NCI-H1436 treated with DMSO at 0.1 percent for 48 hours (cell line): Measurements from ENCODE around the gene CHMP3.
"Not testable (repeated sequence)": the region's sequence is repeated elsewhere in the genome, so short reads cannot be mapped to it uniquely, and the experiment has no call there.

Experiments used
- DNase-seq: peaks from one replicate; lab custom pipeline; 2025; lab: John Stamatoyannopoulos, UW

CHMP3 gene

GRCh38 chr2:86549440-86549839, 13.8 kb downstream of the CHMP3 start:
- not testable (repeated sequence) for DNase-seq

GRCh38 chr2:86548913-86549396, 14.3 kb downstream of the CHMP3 start:
- not testable (repeated sequence) for DNase-seq

GRCh38 chr2:86548165-86548912, 14.9 kb downstream of the CHMP3 start:
- DNase-seq: not testable (repeated sequence)

- DNase-seq: not testable (repeated sequence)
These were observed 17.8 kb downstream of the CHMP3 start for GRCh38 chr2:86545296-86545924.

- not testable (repeated sequence) for DNase-seq
These were observed 18.8 kb downstream of the CHMP3 start for GRCh38 chr2:86544278-86545099.

DNA sequence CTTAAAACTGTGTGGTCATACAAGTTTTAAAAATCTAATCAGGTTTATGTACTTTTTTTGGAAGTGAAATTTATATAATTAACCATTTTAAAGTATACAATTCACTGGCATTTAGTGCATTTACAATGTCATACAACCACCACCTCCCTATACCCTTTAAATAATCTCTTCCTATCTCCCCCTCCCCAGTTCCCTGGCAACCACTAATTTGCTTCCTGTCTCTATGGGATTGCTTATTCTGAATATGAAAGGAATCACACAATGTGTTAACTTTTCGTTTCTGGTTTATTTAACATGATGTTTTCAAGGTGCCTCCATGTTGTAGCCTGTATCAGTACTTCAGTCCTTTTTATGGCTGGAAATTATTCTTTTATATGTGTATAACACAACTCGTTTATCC, 19.4 kb downstream of the CHMP3 start:
- DNase-seq: no peak

GRCh38 chr2:86543335-86543734, 19.9 kb downstream of the CHMP3 start:
- no peak for DNase-seq

DNA sequence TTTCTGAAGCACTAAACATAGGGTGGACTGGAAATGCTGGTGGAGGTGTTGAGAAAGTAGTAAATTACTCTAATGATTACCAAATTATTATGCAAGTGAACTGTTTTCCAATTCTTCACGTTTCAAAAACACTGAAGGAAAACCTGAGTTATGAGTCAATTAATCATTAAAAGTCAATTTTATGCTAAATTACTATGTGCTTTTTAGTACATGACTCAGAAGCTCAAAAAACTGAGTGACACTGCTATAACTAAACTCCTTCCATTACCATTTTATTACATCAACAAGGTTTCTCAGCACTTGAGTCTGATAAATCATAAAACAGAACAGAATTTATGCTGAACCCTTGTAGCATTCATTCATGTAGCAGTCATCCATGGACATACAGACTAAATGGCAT, 20.4 kb downstream of the CHMP3 start:
- DNase-seq: no peak

GRCh38 chr2:86541334-86541733, 21.9 kb downstream of the CHMP3 start:
- DNase-seq: no peak

DNA sequence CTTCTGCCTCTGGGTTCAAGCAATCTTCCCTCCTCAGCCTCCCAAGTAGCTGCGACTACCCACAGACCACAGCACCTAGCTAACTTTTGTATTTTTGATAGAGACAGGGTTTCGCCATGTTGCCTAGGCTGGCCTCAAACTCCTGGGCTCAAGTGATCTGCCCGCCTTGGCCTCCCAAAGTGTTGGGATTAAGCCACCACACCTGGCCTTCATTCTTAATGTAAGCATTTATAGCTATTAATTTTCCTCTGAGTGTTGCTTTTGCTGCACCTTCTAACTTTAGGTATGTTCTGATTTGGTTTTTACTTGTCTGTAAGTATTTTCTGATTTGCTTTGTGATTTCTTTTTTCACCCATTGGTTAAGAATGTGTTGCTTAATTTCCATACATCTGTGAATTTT, 29.7 kb downstream of the CHMP3 start:
- DNase-seq: no peak

DNA sequence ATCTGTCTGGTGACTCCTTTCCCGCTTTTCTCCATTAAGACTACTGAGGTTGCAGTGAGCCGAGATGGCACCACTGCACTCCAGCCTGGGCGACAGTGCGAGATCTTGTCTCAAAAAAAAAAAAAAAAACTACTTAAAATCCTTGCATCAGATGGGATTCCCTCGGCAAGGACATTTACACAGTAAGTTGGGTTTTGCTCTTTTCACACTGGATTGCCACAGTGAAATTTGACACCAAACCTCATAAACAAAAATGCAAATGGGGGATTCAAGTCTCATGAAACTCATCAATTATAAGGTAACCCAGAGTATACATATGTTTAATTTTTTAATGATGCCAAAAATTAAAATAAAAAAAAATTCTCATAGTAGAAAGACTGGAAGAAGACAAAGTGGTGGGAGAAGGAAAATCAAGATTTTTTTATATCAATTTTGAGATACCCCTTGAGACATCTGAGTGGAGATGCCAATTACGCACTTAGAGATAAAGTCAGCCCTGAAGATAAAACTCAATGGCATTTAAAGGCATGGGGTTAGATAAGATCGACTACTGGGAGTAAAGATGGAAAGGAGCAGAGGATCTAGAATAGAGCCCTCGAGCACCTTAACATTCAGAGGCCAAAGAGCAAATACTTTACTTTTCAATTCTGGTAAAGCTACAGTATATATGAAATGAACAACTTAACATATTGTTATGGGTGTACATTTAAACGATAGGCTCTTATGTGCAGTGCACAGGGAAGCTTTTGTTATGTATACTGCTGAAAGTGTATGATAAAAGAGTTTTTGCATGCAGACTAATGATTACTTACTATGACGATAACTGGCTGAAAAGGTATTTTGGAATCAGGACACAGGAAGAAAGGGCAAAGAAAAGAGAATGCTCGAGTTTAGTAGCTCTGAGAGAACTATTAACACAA, 37.6 kb downstream of the CHMP3 start:
- no peak for DNase-seq

- DNase-seq: no peak
These were observed 39.8 kb downstream of the CHMP3 start for GRCh38 chr2:86523491-86523890.

GRCh38 chr2:86522711-86523110, 40.5 kb downstream of the CHMP3 start:
- no peak for DNase-seq

DNA sequence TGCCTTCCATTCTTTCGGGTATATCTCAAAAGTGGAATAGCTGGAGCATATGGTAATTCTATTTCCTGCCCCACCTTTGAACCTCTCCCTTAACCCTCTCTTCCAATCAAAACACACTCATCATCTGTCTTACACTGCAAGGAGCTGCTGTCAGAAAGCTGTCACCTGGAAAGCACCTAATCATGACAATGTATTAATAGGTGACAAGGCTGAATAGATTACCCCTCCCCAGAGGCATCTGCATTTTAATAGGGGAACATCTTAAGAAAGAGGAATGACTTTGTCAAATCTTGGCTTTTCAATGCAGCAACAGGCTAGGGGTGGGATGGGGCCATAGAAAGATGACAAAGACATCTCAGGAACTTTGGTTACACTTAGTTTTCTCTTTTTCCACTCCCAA, 41.3 kb downstream of the CHMP3 start:
- DNase-seq: no peak

DNA sequence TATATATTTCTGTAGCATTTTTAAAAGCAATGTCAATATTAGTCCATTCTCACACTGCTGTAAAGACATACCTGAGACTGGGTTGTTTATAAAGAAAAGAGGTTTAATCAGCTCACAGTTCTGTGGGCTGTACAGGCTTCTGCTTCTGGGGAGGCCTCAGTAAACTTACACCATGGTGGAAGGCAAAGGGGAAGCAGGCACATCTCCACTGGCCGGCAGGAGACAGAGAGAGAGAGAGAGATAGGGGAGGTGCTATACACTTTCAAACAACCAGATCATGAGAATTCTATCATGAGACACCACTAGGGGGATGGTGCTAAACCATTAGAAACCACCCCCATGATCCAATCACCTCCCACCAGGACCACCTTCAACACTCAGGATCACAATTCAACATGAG, 43.1 kb downstream of the CHMP3 start:
- no peak for DNase-seq

DNA sequence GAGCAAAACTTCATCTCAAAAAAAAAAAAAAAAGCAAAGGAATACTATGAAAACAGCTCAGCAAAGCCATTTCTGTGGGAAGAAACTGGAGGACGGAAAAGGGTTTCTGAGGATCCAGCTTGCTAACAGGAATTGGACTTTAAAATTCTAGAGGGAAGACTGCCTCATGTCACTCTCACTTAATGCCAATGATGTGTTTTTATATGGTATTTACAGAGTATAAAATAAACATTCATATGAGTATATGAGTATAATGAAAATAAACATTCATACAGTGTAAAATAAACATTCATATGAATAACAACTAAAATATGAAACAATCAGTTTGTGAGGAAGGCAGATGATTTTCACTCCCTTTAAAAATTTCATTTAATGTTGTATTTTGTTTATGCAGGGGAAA, 43.9 kb downstream of the CHMP3 start:
- DNase-seq: no peak

GRCh38 chr2:86518481-86518880, 44.8 kb downstream of the CHMP3 start:
- DNase-seq: no peak

DNA sequence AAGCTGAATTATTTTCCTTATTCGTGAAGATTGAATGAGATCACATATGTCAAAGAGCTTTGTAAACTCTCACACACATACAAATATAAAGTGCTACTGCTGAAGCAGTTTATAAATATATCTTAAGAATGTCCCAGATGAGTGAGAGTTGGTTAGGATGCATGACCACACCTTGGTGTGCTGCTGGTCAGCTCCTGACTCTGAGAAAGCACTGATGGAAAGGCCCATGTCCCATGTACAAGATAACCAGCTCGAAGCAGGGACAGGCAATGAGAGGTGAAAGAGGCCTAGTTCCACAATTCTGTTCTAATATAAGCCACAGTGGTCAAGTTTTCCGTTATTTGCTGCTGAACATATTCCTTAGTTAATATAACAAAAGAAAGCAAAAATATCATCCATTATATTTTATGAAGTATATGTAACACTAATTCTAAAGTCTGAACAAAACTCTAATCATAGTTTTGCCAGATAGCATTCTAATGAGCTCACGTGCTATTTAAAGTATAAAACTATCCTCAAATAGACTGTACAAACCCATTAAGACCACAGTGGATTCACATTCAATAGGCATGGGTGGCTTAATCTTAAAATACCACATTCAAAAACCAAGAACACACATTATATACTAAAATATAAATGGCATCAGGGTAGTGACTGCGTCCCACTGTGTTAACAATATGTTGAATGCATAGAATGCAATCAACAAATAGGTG, 49.1 kb downstream of the CHMP3 start:
- no peak for DNase-seq

DNA sequence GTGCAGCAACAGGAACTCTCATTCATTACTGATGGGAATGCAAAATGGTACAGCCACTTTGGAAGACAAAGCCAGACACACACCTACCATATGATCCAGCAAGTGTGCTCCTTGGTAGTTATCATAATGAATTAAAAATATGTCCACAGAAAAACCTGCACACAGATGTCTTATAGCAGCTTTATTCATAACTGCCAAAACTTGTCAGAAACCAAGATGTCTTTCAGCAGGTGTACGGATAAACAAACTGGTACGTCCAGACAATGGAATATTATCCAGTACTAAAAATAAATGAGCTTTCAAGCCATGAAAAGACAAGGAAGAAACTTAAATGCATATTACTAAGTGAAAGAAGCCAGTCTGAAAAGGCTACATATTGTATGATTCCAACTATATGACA, 50.4 kb downstream of the CHMP3 start:
- DNase-seq: no peak

DNA sequence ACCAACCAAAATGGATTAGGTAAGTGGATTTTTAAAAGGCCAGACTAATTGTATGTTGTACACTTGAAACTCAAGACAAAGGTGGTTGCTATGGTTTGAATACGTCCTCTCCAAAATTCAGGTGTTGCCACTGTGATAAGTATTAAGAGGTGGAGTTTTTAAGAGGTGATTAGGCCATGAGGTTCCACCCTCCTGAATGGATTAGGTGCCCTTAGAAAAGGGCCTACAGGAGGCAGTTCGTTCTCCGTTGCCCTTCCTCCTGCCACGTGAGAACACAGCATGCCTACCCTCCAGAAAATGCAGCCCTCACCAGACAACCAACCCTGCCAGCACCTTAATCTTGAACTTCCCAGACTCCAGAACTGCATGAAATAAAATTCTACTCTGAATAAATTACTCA, 51.2 kb downstream of the CHMP3 start:
- no peak for DNase-seq

- no peak for DNase-seq
These were observed 52.8 kb downstream of the CHMP3 start for GRCh38 chr2:86510436-86510933.
